Activated CD8-positive, alpha-beta memory T cell treated with anti-CD3 and anti-CD28 coated beads for 4 hours (primary cell): ENCODE data around the gene GRHL3.
"Not testable (repeated sequence)": the region's sequence is repeated elsewhere in the genome, so short reads cannot be mapped to it uniquely, and the experiment has no call there.

Source experiments
- DNase-seq, 2 donors: peaks; one replicate each; pipeline ENCODE4 v3.0.0-alpha.2; 2020; ENCODE audit warnings: low read depth in 2 of 2

GRHL3 gene

GRCh38 chr1:24319312-24319863 lies at the start of gene GRHL3:
TSS of gene GRHL3 (plus strand) at chr1:24319357. CDS start at chr1:24319552, 195 bp downstream.
- DNase-seq, result no peak

- not testable (repeated sequence) for DNase-seq
These were observed 44.7 kb upstream of the GRHL3 start for GRCh38 chr1:24274203-24275103.

GRCh38 chr1:24275104-24275410 lies 44.1 kb upstream of the GRHL3 start:
- no peak for DNase-seq

GRCh38 chr1:24275510-24275909 lies 43.6 kb upstream of the GRHL3 start:
- no peak for DNase-seq

GRCh38 chr1:24276791-24277190 lies 42.4 kb upstream of the GRHL3 start:
- no peak for DNase-seq

GRCh38 chr1:24277420-24278169 lies 41.6 kb upstream of the GRHL3 start:
- no peak for DNase-seq

GRCh38 chr1:24278726-24279125 lies 40.4 kb upstream of the GRHL3 start:
- DNase-seq, result no peak

- no peak for DNase-seq
These were observed 39.4 kb upstream of the GRHL3 start for GRCh38 chr1:24279590-24280232.

- no peak for DNase-seq
These were observed 37.6 kb upstream of the GRHL3 start for GRCh38 chr1:24281591-24281990.

- DNase-seq, result no peak
These were observed 36.7 kb upstream of the GRHL3 start for GRCh38 chr1:24282491-24282890.

GRCh38 chr1:24283326-24284155 lies 35.6 kb upstream of the GRHL3 start:
- no peak for DNase-seq

- no peak for DNase-seq
These were observed 35.0 kb upstream of the GRHL3 start for GRCh38 chr1:24284156-24284471.

GRCh38 chr1:24285231-24285630 lies 33.9 kb upstream of the GRHL3 start:
- DNase-seq, result no peak

GRCh38 chr1:24286246-24287010 lies 32.7 kb upstream of the GRHL3 start:
- no peak for DNase-seq

- not testable (repeated sequence) for DNase-seq
These were observed 31.4 kb upstream of the GRHL3 start for GRCh38 chr1:24287779-24288178.

- no peak for DNase-seq
These were observed 30.7 kb upstream of the GRHL3 start for GRCh38 chr1:24288479-24288878.

GRCh38 chr1:24289937-24290595 lies 29.1 kb upstream of the GRHL3 start:
- no peak for DNase-seq

- DNase-seq, result no peak
These were observed 28.1 kb upstream of the GRHL3 start for GRCh38 chr1:24290933-24291487.

GRCh38 chr1:24292103-24292502 lies 27.1 kb upstream of the GRHL3 start:
- no peak for DNase-seq

GRCh38 chr1:24292887-24293286 lies 26.3 kb upstream of the GRHL3 start:
- no peak for DNase-seq
